ENCODE results near the gene TRPV3.

TRPV3 gene

GRCh38 chr17:3547628-3548027, 10.0 kb downstream of the TRPV3 start:
- Histone ChIP-seq H3K36me3 (replicated peaks in 1 of 2; ENCODE audit: control insufficient read depth in 2 of 2, insufficient read depth in 2 of 2, low read length in 2 of 2) (no peaks in the 10 kb centered on the region), H3K9ac (ENCODE audit: low read depth, low read length, poor library complexity) (no peak overlapping the region), H2BK120ac (ENCODE audit: low read depth, low read length) (no peak overlapping the region), H2BK5ac (ENCODE audit: low read length) (no peak overlapping the region), H3K9me3 (replicated peaks in 1 of 2; ENCODE audit: control insufficient read depth in 2 of 2, insufficient read depth in 1 of 2, low read depth in 1 of 2, low read length in 2 of 2) (no peaks in the 10 kb centered on the region), H3K27ac (replicated peaks; ENCODE audit: low read length) (no peak overlapping the region), H2AK5ac (ENCODE audit: low read depth, low read length) (peak overlapping the region; percentile 66), H3K14ac (ENCODE audit: low read length) (no peak overlapping the region), H3K4me2 (ENCODE audit: insufficient read depth, low read length, poor library complexity, severe bottlenecking) (no peak overlapping the region), H2AFZ (ENCODE audit: low read length) (no peak overlapping the region), H3K4ac (ENCODE audit: low read length) (no peak overlapping the region), H2BK15ac (ENCODE audit: low read length) (no peak overlapping the region), H3K4me1 (ENCODE audit: control insufficient read depth in 2 of 2, insufficient read depth in 1 of 2, low read depth in 1 of 2, low read length in 2 of 2) (no peaks in the 10 kb centered on the region), H3K18ac (ENCODE audit: low read length) (no peak overlapping the region), H3K4me3 (ENCODE audit: low read length in 2 of 2) (no peak overlapping the region), H3K23ac (ENCODE audit: low read depth, low read length, poor library complexity) (no peak overlapping the region), H3K27me3 (ENCODE audit: control insufficient read depth in 3 of 3, insufficient read depth in 3 of 3, low read depth in 1 of 3, low read length in 3 of 3) (peaks cover 0 to 12% (median 0%) of the 10 kb centered on the region in 3 experiments), H2BK12ac (ENCODE audit: low read length) (no peak overlapping the region), H4K8ac (ENCODE audit: low read depth, low read length) (no peak overlapping the region), H4K91ac (ENCODE audit: low read depth, low read length, poor library complexity) (no peak overlapping the region), H3K79me1 (ENCODE audit: low read depth, low read length) (no peaks in the 10 kb centered on the region)
- WGBS, 2 donors (ENCODE audit: extremely low coverage in 2 of 2, insufficient read length in 2 of 2, insufficient replicate concordance in 1 of 2): no CpG with 5 or more reads among the region's 11 CpGs
- DNase-seq (ENCODE audit: low spot score): no peak

DNA sequence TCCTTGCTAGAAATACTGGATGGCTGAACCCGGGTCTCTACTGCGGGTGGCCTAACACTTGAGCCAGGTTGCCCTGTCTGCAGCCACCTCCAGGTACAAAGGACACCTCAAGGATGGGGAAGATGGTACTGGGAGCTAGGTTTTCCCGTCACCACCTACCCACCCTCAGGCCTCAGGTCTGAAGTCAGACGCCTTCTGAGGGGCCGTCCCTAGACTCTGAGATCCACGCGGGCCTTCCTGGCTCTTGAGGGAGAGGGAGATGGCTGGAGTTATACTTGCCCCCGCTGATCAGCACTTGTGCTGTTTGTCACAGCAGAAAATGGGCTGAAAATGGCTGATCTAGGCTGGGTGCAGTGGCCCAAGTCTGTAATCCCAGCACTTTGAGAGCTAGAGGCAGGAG, 10.6 kb downstream of the TRPV3 start:
- Histone ChIP-seq H3K18ac (ENCODE audit: low read length) (no peak overlapping the region), H2BK12ac (ENCODE audit: low read length) (no peak overlapping the region), H3K9me3 (replicated peaks in 1 of 2; ENCODE audit: control insufficient read depth in 2 of 2, insufficient read depth in 1 of 2, low read depth in 1 of 2, low read length in 2 of 2) (no peaks in the 10 kb centered on the region), H2AFZ (ENCODE audit: low read length) (no peak overlapping the region), H2BK15ac (ENCODE audit: low read length) (peak overlapping the region; percentile 60), H3K27ac (replicated peaks; ENCODE audit: low read length) (no peak overlapping the region), H3K36me3 (replicated peaks in 1 of 2; ENCODE audit: control insufficient read depth in 2 of 2, insufficient read depth in 2 of 2, low read length in 2 of 2) (no peaks in the 10 kb centered on the region), H2AK5ac (ENCODE audit: low read depth, low read length) (no peak overlapping the region), H3K14ac (ENCODE audit: low read length) (no peak overlapping the region), H2BK5ac (ENCODE audit: low read length) (no peak overlapping the region), H3K4me2 (ENCODE audit: insufficient read depth, low read length, poor library complexity, severe bottlenecking) (no peak overlapping the region), H3K79me1 (ENCODE audit: low read depth, low read length) (no peaks in the 10 kb centered on the region), H3K23ac (ENCODE audit: low read depth, low read length, poor library complexity) (peak overlapping the region; percentile 47), H3K4ac (ENCODE audit: low read length) (no peak overlapping the region), H3K27me3 (ENCODE audit: control insufficient read depth in 3 of 3, insufficient read depth in 3 of 3, low read depth in 1 of 3, low read length in 3 of 3) (peaks cover 0 to 16% (median 0%) of the 10 kb centered on the region in 3 experiments), H4K91ac (ENCODE audit: low read depth, low read length, poor library complexity) (no peak overlapping the region), H3K4me1 (ENCODE audit: control insufficient read depth in 2 of 2, insufficient read depth in 1 of 2, low read depth in 1 of 2, low read length in 2 of 2) (no peaks in the 10 kb centered on the region), H2BK120ac (ENCODE audit: low read depth, low read length) (peak overlapping the region; percentile 64), H4K8ac (ENCODE audit: low read depth, low read length) (no peak overlapping the region), H3K9ac (ENCODE audit: low read depth, low read length, poor library complexity) (no peak overlapping the region), H3K4me3 (ENCODE audit: low read length in 2 of 2) (peak overlapping the region in 1 of 2 donors; percentile 59)
- no peak for DNase-seq (ENCODE audit: low spot score)
- WGBS, 2 donors (ENCODE audit: extremely low coverage in 2 of 2, insufficient read length in 2 of 2, insufficient replicate concordance in 1 of 2): no CpG with 5 or more reads among the region's 8 CpGs

GRCh38 chr17:3546521-3546920, 11.1 kb downstream of the TRPV3 start:
- Histone ChIP-seq H3K18ac (ENCODE audit: low read length) (no peak overlapping the region), H3K27ac (replicated peaks; ENCODE audit: low read length) (no peak overlapping the region), H3K4me2 (ENCODE audit: insufficient read depth, low read length, poor library complexity, severe bottlenecking) (no peak overlapping the region), H3K4me3 (ENCODE audit: low read length in 2 of 2) (no peak overlapping the region), H3K4ac (ENCODE audit: low read length) (no peak overlapping the region), H3K79me1 (ENCODE audit: low read depth, low read length) (no peaks in the 10 kb centered on the region), H3K9me3 (replicated peaks in 1 of 2; ENCODE audit: control insufficient read depth in 2 of 2, insufficient read depth in 1 of 2, low read depth in 1 of 2, low read length in 2 of 2) (no peaks in the 10 kb centered on the region), H3K4me1 (ENCODE audit: control insufficient read depth in 2 of 2, insufficient read depth in 1 of 2, low read depth in 1 of 2, low read length in 2 of 2) (no peaks in the 10 kb centered on the region), H4K91ac (ENCODE audit: low read depth, low read length, poor library complexity) (no peak overlapping the region), H2BK5ac (ENCODE audit: low read length) (no peak overlapping the region), H3K9ac (ENCODE audit: low read depth, low read length, poor library complexity) (no peak overlapping the region), H2AFZ (ENCODE audit: low read length) (no peak overlapping the region), H4K8ac (ENCODE audit: low read depth, low read length) (no peak overlapping the region), H3K27me3 (ENCODE audit: control insufficient read depth in 3 of 3, insufficient read depth in 3 of 3, low read depth in 1 of 3, low read length in 3 of 3) (peaks cover 0 to 16% (median 0%) of the 10 kb centered on the region in 3 experiments), H3K14ac (ENCODE audit: low read length) (no peak overlapping the region), H2BK15ac (ENCODE audit: low read length) (no peak overlapping the region), H3K23ac (ENCODE audit: low read depth, low read length, poor library complexity) (no peak overlapping the region), H3K36me3 (replicated peaks in 1 of 2; ENCODE audit: control insufficient read depth in 2 of 2, insufficient read depth in 2 of 2, low read length in 2 of 2) (no peaks in the 10 kb centered on the region), H2BK120ac (ENCODE audit: low read depth, low read length) (no peak overlapping the region), H2AK5ac (ENCODE audit: low read depth, low read length) (no peak overlapping the region), H2BK12ac (ENCODE audit: low read length) (no peak overlapping the region)
- DNase-seq (ENCODE audit: low spot score): no peak
- WGBS, 2 donors (ENCODE audit: extremely low coverage in 2 of 2, insufficient read length in 2 of 2, insufficient replicate concordance in 1 of 2): no CpG with 5 or more reads among the region's 5 CpGs

DNA sequence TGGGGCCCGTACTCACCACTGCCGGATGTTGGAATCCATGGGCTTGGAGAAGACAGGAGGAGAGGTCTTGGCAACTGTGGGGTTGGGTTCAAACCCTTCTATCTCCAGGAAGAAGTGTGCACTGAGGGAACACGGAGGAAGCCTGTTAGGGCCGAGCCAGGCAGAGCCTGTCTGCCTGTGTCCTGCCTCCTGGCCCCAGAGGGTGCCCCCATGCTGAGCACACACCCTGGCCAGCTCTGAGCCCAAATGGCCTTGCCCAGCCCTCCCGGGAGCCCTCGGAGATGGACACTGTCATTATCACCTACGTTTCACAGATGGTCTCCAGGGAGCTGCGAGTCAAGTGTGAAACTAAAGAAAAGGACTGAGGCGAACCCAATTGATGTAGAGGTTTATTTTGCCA, 12.5 kb downstream of the TRPV3 start:
- Histone ChIP-seq H2BK120ac (ENCODE audit: low read depth, low read length) (no peak overlapping the region), H4K8ac (ENCODE audit: low read depth, low read length) (peak overlapping the region; percentile 26), H3K4me2 (ENCODE audit: insufficient read depth, low read length, poor library complexity, severe bottlenecking) (no peak overlapping the region), H3K27ac (replicated peaks; ENCODE audit: low read length) (no peak overlapping the region), H3K9ac (ENCODE audit: low read depth, low read length, poor library complexity) (no peak overlapping the region), H3K18ac (ENCODE audit: low read length) (no peak overlapping the region), H3K23ac (ENCODE audit: low read depth, low read length, poor library complexity) (no peak overlapping the region), H2AK5ac (ENCODE audit: low read depth, low read length) (peak overlapping the region; percentile 6), H3K14ac (ENCODE audit: low read length) (no peak overlapping the region), H3K9me3 (replicated peaks in 1 of 2; ENCODE audit: control insufficient read depth in 2 of 2, insufficient read depth in 1 of 2, low read depth in 1 of 2, low read length in 2 of 2) (no peaks in the 10 kb centered on the region), H3K4me1 (ENCODE audit: control insufficient read depth in 2 of 2, insufficient read depth in 1 of 2, low read depth in 1 of 2, low read length in 2 of 2) (no peaks in the 10 kb centered on the region), H2BK5ac (ENCODE audit: low read length) (no peak overlapping the region), H2BK15ac (ENCODE audit: low read length) (no peak overlapping the region), H4K91ac (ENCODE audit: low read depth, low read length, poor library complexity) (no peak overlapping the region), H3K27me3 (ENCODE audit: control insufficient read depth in 3 of 3, insufficient read depth in 3 of 3, low read depth in 1 of 3, low read length in 3 of 3) (peaks cover 0 to 16% (median 0%) of the 10 kb centered on the region in 3 experiments), H3K36me3 (replicated peaks in 1 of 2; ENCODE audit: control insufficient read depth in 2 of 2, insufficient read depth in 2 of 2, low read length in 2 of 2) (no peaks in the 10 kb centered on the region), H3K4ac (ENCODE audit: low read length) (no peak overlapping the region), H2AFZ (ENCODE audit: low read length) (no peak overlapping the region), H2BK12ac (ENCODE audit: low read length) (no peak overlapping the region), H3K4me3 (ENCODE audit: low read length in 2 of 2) (no peak overlapping the region), H3K79me1 (ENCODE audit: low read depth, low read length) (no peaks in the 10 kb centered on the region)
- DNase-seq (ENCODE audit: low spot score): no peak
- no CpG with 5 or more reads among the region's 9 CpGs for WGBS, 2 donors (ENCODE audit: extremely low coverage in 2 of 2, insufficient read length in 2 of 2, insufficient replicate concordance in 1 of 2)

Data from neuronal stem cell (in vitro differentiated cells).